GM12878 (cell line): ENCODE measurements around the gene PIF1. TPM values are rescaled to one million over a fixed set of nuclear protein-coding genes. Genes with fewer than 3 reads are reported as not detected.
"Not testable (repeated sequence)": the region's sequence is repeated elsewhere in the genome, so short reads cannot be mapped to it uniquely, and the experiment has no call there.

Source experiments
- ATAC-seq: fragments of 200-7000 bp; cut with Tn5 transposase; 3 replicates; pipeline ENCODE4 v1.9.1; 2020; ENCODE audit warnings: mild to moderate bottlenecking, moderate library complexity
- BruUV-seq: library from RNA; stranded (reverse); fragments of 400-500 nt; replicated peaks from 2 replicates; lab custom pipeline; 2021; lab: Mats Ljungman, UMichigan
- CTCF ChIA-PET: fragments of 300-600 bp; sonication (Branson Sonifier 250); formaldehyde crosslinking; extraction: SDS; loops from one replicate; lab custom pipeline; 2021; ENCODE audit warnings: inconsistent platforms; lab: Yijun Ruan, JAX
- POLR2A ChIA-PET: fragments of 350-600 bp; formaldehyde crosslinking; extraction: SDS; loops from one replicate; lab custom pipeline; 2021; ENCODE audit warnings: inconsistent platforms; lab: Charles Lee
- RAD21 ChIA-PET: fragments of 300-600 bp; sonication (Branson Sonifier 250); formaldehyde crosslinking; loops from one replicate; lab custom pipeline; 2023; ENCODE audit warnings: antibody characterized with exemption; ENCODE audit not compliant: unreplicated experiment; lab: Charles Lee
- SMC1A ChIA-PET: fragments of 300-600 bp; sonication (Branson Sonifier 250); formaldehyde crosslinking; loops from one replicate; lab custom pipeline; 2023; ENCODE audit not compliant: unreplicated experiment, uncharacterized antibody; lab: Charles Lee
- DNase-seq: peaks from one replicate; pipeline ENCODE4 v3.0.0-alpha.2; 2011; ENCODE audit warnings: low read depth, low spot score
- FAIRE-seq: peaks from 3 replicates; lab custom pipeline; 2011; peaks lifted over from hg19 to GRCh38; lab: Jason Lieb, UNC
- H2AFZ ChIP-seq: 2 replicates; pipeline ENCODE4 v1.6.0; 2011; ENCODE audit warnings: low read depth, low read length, control low read depth; ENCODE audit not compliant: control insufficient read depth
- H3K27ac ChIP-seq: 2 replicates; pipeline ENCODE4 v1.5.1; 2011; ENCODE audit warnings: control low read depth; ENCODE audit not compliant: control insufficient read depth, insufficient read depth
- H3K27me3 ChIP-seq, 2 experiments: replicated peaks in 1 of 2; 2 replicates each; pipeline versions ENCODE4 v1.6.0 to v1.6.1; 2011; ENCODE audit warnings: low read length in 1 of 2; ENCODE audit not compliant: control insufficient read depth in 2 of 2, insufficient read depth in 2 of 2
- H3K36me3 ChIP-seq, 2 experiments: 2 replicates each; pipeline ENCODE4 v1.5.1; 2011; ENCODE audit warnings: low read length in 1 of 2; ENCODE audit not compliant: control insufficient read depth in 2 of 2, insufficient read depth in 2 of 2
- H3K4me1 ChIP-seq: 2 replicates; pipeline ENCODE4 v1.6.1; 2011; ENCODE audit warnings: mild to moderate bottlenecking, low read length, moderate library complexity, mixed read lengths; ENCODE audit not compliant: control insufficient read depth, insufficient read depth
- H3K4me2 ChIP-seq: 2 replicates; pipeline ENCODE4 v1.6.0; 2011; ENCODE audit warnings: control low read depth; ENCODE audit not compliant: control insufficient read depth, insufficient read depth
- H3K4me3 ChIP-seq: fragments of 200-600 bp; sonication (generic); 2 replicates; pipeline ENCODE4 v1.5.1; 2016
- H3K79me2 ChIP-seq: 2 replicates; pipeline ENCODE4 v1.6.0; 2011; ENCODE audit warnings: low read length; ENCODE audit not compliant: control insufficient read depth, insufficient read depth
- H3K9ac ChIP-seq: 2 replicates; pipeline ENCODE4 v1.8.0; 2011; ENCODE audit warnings: low read length, control low read depth, mixed read lengths; ENCODE audit not compliant: control insufficient read depth, insufficient read depth
- H3K9me3 ChIP-seq: replicated peaks from 3 replicates; pipeline ENCODE4 v1.5.1; 2011; ENCODE audit warnings: mild to moderate bottlenecking, low read length; ENCODE audit not compliant: control insufficient read depth, insufficient read depth
- H4K20me1 ChIP-seq: 2 replicates; pipeline ENCODE4 v1.6.0; 2011; ENCODE audit not compliant: control insufficient read depth, insufficient read depth
- CREB1 ChIP-seq: IDR thresholded peaks from 2 replicates; pipeline ENCODE4 v1.6.1; 2012; ENCODE audit warnings: low read depth, mild to moderate bottlenecking, inconsistent platforms
- IKZF2 ChIP-seq, 2 experiments: fragments of 450-650 bp; IDR thresholded peaks; 2 replicates each; pipeline ENCODE4 v1.6.1; 2017; ENCODE audit warnings: mild to moderate bottlenecking in 2 of 2, moderate library complexity in 2 of 2
- ZSCAN29 ChIP-seq: fragments of 450-650 bp; IDR thresholded peaks from 2 replicates; pipeline ENCODE4 v1.6.1; 2017; ENCODE audit warnings: mild to moderate bottlenecking, moderate library complexity
- WGBS: methylation state at CpG from one replicate; pipeline ENCODE4 v1.1.6; 2016; ENCODE audit warnings: low lambda C conversion rate; ENCODE audit not compliant: insufficient replicate concordance, insufficient coverage; ENCODE audit errors: missing lambda C conversion rate; 5-methylcytosine and 5-hydroxymethylcytosine counted together
- in situ Hi-C: fragments of 300-500 bp; cut with MboI; formaldehyde crosslinking; loops from 9 replicates; pipeline ENCODE4 v1.14.3; 2018; ENCODE audit warnings: mixed read lengths
- intact Hi-C: fragments of 100-400 bp; cut with micrococcal nuclease; formaldehyde crosslinking; loops from one replicate; pipeline ENCODE4 v1.14.2; 2022; ENCODE audit not compliant: unreplicated experiment
- polyA plus RNA-seq, 11 experiments: library from polyadenylated mRNA; depleted of rRNA in 4 of 11; unstranded in 6 of 11; stranded (reverse) in 5 of 11; fragments of >200 nt; fragmentation: Nextera tagmentation in 4 of 11; fragmentation: Illumina TruSeq in 1 of 11; extraction: Ambion mirVana in 4 of 11; extraction: Trizol in 1 of 11; gene quantifications; 1 replicate in 1 of 11; 2 replicates in 10 of 11; pipeline versions ENCODE4 v1.2.1 to v1.2.3, GENCODE V29; 2011 to 2016; ENCODE audit warnings: inconsistent platforms in 2 of 11, missing spikeins in 2 of 11, low read depth in 1 of 11
- total RNA-seq, 4 experiments: library from RNA; depleted of rRNA in 3 of 4; stranded (reverse); fragments of >200 nt in 3 of 4; fragmentation: Illumina TruSeq in 1 of 4; extraction: Trizol in 1 of 4; gene quantifications; 2 replicates each; pipeline versions ENCODE4 v1.2.1 to v1.2.3, GENCODE V29; 2013 to 2021
- TF ChIP-seq, protein P1 (sequence below): fragments of 450-650 bp; formaldehyde crosslinking; IDR thresholded peaks from 2 replicates; pipeline ENCODE4 v1.4.0; 2022; ENCODE audit warnings: mild to moderate bottlenecking, moderate library complexity

Gene PIF1
- total and polyA plus RNA-seq, 10 of the 15 experiments (the other 5 are each of a cell fraction or from before 2014, with no cell fraction given), result 3.7 to 68.9 (median 31.1) TPM

DNA sequence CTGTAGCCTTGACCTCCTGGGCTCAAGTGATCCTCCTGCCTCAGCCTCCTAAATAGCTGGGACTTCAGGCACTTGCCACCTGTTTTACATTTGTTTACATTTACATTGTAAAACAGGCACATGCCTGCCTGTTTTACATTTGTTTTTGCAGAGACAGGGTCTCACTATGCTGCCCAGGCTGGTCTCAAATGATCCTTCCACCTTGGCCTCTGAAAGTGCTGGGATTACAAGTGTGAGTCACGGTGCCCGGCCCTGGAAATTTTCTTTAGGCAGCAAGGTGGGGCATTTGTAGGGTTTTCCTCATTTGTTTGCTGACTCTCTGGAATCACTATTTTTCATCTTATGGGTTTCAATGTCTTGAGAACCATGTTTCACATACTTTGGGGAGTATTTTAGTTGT, 25.0 kb downstream of the PIF1 start:
- H3K27me3 ChIP-seq, result no peaks in the 10 kb centered on the region
- no peak overlapping the region for H3K4me3 ChIP-seq
- no peaks in the 10 kb centered on the region for H3K79me2 ChIP-seq
- H3K4me1 ChIP-seq, result no peaks in the 10 kb centered on the region
- no peak for FAIRE-seq
- RAD21 ChIA-PET, result interaction anchor here (0.8 to 12.2 kb wide), 3 partner anchors 9 to 67 kb away, joined by 3 to 148 read pairs (median 6); no protein-coding TSS in a partner anchor
- in situ Hi-C loops (no loop called here), intact Hi-C loops (no loop called here)
- 34% methylated on average over 2 of the region's 2 CpGs for WGBS
- H3K36me3 ChIP-seq, result no peaks in the 10 kb centered on the region
- CTCF ChIA-PET, result interaction anchor here (1.6 to 17.1 kb wide), 3 partner anchors 10 to 65 kb away, joined by 3 to 529 read pairs (median 51); no protein-coding TSS in a partner anchor
- TF ChIP-seq, protein P1, sequence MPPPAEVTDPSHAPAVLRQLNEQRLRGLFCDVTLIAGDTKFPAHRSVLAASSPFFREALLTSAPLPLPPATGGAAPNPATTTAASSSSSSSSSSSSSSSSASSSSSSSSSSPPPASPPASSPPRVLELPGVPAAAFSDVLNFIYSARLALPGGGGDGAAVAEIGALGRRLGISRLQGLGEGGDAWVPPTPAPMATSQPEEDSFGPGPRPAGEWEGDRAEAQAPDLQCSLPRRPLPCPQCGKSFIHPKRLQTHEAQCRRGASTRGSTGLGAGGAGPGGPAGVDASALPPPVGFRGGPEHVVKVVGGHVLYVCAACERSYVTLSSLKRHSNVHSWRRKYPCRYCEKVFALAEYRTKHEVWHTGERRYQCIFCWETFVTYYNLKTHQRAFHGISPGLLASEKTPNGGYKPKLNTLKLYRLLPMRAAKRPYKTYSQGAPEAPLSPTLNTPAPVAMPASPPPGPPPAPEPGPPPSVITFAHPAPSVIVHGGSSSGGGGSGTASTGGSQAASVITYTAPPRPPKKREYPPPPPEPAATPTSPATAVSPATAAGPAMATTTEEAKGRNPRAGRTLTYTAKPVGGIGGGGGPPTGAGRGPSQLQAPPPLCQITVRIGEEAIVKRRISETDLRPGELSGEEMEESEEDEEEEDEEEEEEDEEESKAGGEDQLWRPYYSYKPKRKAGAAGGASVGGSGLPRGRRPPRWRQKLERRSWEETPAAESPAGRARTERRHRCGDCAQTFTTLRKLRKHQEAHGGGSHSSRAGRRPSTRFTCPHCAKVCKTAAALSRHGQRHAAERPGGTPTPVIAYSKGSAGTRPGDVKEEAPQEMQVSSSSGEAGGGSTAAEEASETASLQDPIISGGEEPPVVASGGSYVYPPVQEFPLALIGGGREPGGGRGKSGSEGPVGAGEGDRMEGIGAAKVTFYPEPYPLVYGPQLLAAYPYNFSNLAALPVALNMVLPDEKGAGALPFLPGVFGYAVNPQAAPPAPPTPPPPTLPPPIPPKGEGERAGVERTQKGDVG (CRISPR knock-in tag), result no peak
- TF ChIP-seq IKZF2 (IDR thresholded peaks at IDR 0.05), result no peak
- no peak for TF ChIP-seq ZSCAN29
- no peak for TF ChIP-seq CREB1
- POLR2A ChIA-PET, result interaction anchor here (0.6 to 0.7 kb wide), 2 partner anchors 9 to 54 kb away, joined by 3 to 5 read pairs; no protein-coding TSS in a partner anchor
- no peak overlapping the region for H2AFZ ChIP-seq
- no peak overlapping the region for H3K27ac ChIP-seq
- no peak for ATAC-seq
- BruUV-seq, result no TSS peak
- SMC1A ChIA-PET, result interaction anchor here (1.7 to 16.7 kb wide), 3 partner anchors 10 to 54 kb away, joined by 3 to 308 read pairs (median 22); no protein-coding TSS in a partner anchor
- H3K9ac ChIP-seq, result no peak overlapping the region
- no peak for DNase-seq
- H4K20me1 ChIP-seq, result no peaks in the 10 kb centered on the region
- no peak overlapping the region for H3K4me2 ChIP-seq
- no peaks in the 10 kb centered on the region for H3K9me3 ChIP-seq

DNA sequence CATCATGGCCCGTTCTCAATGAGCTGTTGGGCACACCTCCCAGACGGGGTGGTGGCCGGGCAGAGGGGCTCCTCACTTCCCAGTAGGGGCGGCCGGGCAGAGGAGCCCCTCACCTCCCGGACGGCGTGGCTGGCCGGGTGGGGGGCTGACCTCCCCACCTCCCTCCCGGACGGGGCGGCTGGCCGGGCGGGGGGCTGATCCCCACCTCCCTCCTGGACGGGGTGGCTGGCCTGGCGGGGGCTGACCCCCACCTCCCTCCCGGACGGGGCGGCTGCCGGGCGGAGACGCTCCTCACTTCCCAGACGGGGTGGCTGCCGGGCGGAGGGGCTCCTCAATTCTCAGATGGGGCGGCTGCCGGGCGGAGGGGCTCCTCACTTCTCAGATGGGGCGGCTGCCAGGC, 26.5 kb downstream of the PIF1 start:
- CTCF ChIA-PET, H4K20me1 ChIP-seq, DNase-seq, H2AFZ ChIP-seq, H3K79me2 ChIP-seq, SMC1A ChIA-PET, H3K36me3 ChIP-seq, ATAC-seq, H3K27me3 ChIP-seq, H3K4me1 ChIP-seq, in situ Hi-C loops, POLR2A ChIA-PET, H3K4me3 ChIP-seq, H3K4me2 ChIP-seq, H3K9ac ChIP-seq, FAIRE-seq, H3K9me3 ChIP-seq, BruUV-seq, intact Hi-C loops, RAD21 ChIA-PET, H3K27ac ChIP-seq: not testable (repeated sequence)
- 100% methylated on average over 3 of the region's 29 CpGs for WGBS

GRCh38 chr15:64795921-64796320, 29.5 kb downstream of the PIF1 start:
- in situ Hi-C loops, ATAC-seq, H2AFZ ChIP-seq, H3K9ac ChIP-seq, H3K36me3 ChIP-seq, intact Hi-C loops, FAIRE-seq, DNase-seq, H3K4me1 ChIP-seq, H3K27me3 ChIP-seq, H3K9me3 ChIP-seq, BruUV-seq, H3K4me3 ChIP-seq, H3K27ac ChIP-seq, H4K20me1 ChIP-seq, H3K79me2 ChIP-seq, H3K4me2 ChIP-seq: not testable (repeated sequence)
- ChIA-PET CTCF (interaction anchor here (1.5 to 2.4 kb wide), 2 partner anchors 14 to 56 kb away, joined by 4 to 9 read pairs; no protein-coding TSS in a partner anchor), SMC1A (interaction anchor here (0.7 to 0.9 kb wide), 2 partner anchors 42 to 110 kb away, joined by 3 to 4 read pairs; no protein-coding TSS in a partner anchor), RAD21 (interaction anchor here (1.1 kb wide), 1 partner anchor 15 kb away, joined by 3 read pairs; no protein-coding TSS in a partner anchor), POLR2A (interaction anchor here (0.7 kb wide), 1 partner anchor 1368 kb away, joined by 3 read pairs; no protein-coding TSS in a partner anchor)
- WGBS, result 44% methylated on average over 9 of the region's 9 CpGs
